Measurements from ENCODE around the gene LTBP1. TPM values are rescaled to one million over a fixed set of nuclear protein-coding genes. Genes with fewer than 3 reads are reported as not detected.

Gene LTBP1
- total RNA-seq, 1 donor from 2014 or later, result 43.9 TPM

DNA sequence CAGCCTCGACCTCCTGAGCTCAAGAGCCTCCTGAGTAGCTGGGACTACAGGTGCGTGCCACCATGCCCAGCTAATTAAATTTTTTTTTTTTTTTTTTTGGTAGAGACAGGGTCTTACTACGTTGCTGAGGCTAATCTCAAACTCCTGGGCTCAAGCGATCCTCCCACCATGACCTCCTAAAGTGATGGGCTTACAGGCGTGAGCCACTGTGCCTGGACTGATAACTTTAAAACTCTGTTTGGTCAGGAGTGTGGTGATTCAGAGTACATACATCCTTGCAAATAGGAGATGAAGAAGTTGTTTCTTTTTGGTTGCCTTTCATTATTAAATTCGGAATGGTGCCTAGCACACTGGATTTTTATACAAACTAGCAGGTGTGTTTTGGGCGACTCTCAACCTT lies 73.0 kb downstream of the LTBP1 start:
- no peak overlapping the region for H3K4me3 ChIP-seq (ENCODE audit: low read depth, low read length)
- DNase-seq (ENCODE audit: low read depth), result no peak
- TF ChIP-seq, protein P1, sequence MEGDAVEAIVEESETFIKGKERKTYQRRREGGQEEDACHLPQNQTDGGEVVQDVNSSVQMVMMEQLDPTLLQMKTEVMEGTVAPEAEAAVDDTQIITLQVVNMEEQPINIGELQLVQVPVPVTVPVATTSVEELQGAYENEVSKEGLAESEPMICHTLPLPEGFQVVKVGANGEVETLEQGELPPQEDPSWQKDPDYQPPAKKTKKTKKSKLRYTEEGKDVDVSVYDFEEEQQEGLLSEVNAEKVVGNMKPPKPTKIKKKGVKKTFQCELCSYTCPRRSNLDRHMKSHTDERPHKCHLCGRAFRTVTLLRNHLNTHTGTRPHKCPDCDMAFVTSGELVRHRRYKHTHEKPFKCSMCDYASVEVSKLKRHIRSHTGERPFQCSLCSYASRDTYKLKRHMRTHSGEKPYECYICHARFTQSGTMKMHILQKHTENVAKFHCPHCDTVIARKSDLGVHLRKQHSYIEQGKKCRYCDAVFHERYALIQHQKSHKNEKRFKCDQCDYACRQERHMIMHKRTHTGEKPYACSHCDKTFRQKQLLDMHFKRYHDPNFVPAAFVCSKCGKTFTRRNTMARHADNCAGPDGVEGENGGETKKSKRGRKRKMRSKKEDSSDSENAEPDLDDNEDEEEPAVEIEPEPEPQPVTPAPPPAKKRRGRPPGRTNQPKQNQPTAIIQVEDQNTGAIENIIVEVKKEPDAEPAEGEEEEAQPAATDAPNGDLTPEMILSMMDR (conservative IDR thresholded peaks at IDR 0.05; ENCODE audit: low read depth, low read length), result no peak

DNA sequence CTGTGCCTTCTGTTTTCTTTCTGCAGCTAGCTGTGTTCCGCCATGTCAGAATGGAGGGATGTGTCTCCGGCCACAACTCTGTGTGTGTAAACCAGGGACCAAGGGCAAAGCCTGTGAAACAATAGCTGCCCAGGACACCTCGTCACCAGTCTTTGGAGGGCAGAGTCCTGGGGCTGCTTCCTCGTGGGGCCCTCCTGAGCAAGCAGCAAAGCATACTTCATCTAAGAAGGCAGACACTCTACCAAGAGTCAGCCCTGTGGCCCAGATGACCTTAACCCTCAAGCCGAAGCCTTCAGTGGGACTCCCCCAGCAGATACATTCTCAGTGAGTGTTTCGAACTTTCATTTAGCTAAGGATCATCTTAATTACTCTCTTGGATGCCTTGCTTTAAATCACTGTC lies 74.1 kb downstream of the LTBP1 start:
- no peak for DNase-seq (ENCODE audit: low read depth)
- no peak overlapping the region for H3K4me3 ChIP-seq (ENCODE audit: low read depth, low read length)
- TF ChIP-seq, protein P1 (conservative IDR thresholded peaks at IDR 0.05; ENCODE audit: low read depth, low read length), result no peak

DNA sequence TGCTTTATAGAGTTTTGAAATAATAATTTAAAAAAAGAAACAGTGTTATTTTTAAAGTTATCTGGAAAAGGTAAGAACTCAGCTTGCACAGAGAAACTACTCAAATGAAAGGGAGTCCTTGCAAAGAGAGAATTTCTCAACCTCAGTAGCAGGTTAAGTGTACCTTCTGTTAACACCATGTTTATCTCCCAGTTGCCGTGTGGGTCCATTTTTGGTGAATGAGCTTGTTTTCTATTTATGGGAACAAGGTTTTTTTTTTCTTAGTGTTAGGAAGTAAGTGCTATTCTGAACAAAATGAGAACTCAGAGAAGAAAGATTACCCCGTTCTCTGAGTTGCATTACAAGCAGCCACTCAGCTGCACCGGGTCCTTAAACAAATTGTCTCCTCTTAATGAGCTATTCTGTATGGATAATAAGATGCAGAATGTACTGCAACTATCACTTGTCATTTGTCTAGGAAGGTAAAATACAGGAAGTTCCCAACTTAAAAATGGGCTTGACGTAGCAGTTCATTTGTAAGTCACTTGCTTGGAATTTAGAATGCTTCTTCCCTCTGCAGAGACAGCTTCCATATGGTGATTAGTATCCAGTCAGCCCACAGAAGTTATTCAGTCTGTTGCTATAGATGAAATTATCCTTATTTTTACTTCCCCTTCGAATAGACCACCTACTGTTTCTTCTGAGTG lies 74.9 kb downstream of the LTBP1 start:
- TF ChIP-seq, protein P1 (conservative IDR thresholded peaks at IDR 0.05; ENCODE audit: low read depth, low read length), result no peak
- H3K4me3 ChIP-seq (ENCODE audit: low read depth, low read length), result no peak overlapping the region
- DNase-seq (ENCODE audit: low read depth), result no peak

DNA sequence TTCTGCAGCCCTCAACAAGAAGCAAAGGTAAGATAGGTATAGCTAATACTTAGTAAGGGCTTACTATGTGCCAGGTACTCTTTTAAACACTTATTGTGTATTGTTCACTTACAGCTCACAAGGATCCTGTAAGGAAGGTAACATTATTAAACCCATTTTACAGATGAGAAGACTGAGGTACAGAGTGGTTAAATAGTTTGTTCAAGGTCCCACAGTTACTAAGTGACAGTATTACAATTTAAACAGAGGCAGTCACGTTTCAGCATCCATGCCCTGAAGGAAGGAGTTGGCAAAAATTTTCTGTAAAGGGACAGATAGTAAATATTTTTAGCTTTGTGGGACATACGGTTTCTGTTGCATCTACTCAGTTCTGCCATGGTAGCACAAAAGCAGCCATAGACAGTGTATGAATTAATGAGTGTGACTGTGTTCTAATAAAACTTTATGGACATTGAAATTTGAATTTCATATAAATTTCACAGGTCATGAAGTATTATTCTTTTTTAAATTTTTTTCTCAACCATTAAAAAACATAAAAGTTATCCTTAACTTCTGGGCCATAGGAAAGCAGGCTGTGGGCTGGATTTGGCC lies 75.7 kb downstream of the LTBP1 start:
- TF ChIP-seq, protein P1 (conservative IDR thresholded peaks at IDR 0.05; ENCODE audit: low read depth, low read length), result no peak
- DNase-seq (ENCODE audit: low read depth), result no peak
- H3K4me3 ChIP-seq (ENCODE audit: low read depth, low read length), result no peak overlapping the region

DNA sequence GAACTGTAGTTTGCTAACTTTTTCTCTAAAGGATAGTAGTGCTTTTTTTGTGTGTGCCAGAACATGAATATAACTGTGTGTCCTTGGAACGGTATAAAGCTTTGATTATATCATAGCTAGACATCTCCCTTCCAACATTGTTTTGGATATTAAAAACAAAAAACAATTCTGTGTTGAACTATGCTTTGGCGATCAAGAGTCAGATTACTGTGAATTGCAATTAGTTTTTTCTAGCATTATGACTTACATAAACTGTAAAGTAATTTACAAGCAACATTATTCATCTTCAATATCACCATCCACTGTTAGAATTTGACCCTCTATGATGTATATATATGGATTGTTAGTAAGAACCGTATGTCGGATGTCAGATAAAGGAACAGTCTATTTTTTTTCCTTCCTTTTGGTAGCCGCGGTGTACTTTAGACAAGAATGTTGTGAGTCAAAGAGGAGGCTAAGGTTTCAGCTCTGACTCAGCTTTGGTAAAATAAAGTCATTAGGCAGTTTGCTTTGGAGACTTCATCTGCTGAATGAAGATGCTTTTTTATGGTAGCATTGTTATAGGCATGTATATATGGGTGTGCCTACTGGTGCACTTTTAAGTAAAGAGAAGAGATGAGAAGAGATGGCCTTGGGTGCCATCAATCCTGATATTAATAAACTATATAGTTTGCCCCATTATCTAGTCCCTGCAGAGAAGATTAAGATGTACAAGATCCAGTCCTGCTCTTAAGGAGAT lies 76.4 kb downstream of the LTBP1 start:
- peak; percentile 20 for DNase-seq (ENCODE audit: low read depth)
- no peak overlapping the region for H3K4me3 ChIP-seq (ENCODE audit: low read depth, low read length)
- TF ChIP-seq, protein P1 (conservative IDR thresholded peaks at IDR 0.05; ENCODE audit: low read depth, low read length), result no peak

DNA sequence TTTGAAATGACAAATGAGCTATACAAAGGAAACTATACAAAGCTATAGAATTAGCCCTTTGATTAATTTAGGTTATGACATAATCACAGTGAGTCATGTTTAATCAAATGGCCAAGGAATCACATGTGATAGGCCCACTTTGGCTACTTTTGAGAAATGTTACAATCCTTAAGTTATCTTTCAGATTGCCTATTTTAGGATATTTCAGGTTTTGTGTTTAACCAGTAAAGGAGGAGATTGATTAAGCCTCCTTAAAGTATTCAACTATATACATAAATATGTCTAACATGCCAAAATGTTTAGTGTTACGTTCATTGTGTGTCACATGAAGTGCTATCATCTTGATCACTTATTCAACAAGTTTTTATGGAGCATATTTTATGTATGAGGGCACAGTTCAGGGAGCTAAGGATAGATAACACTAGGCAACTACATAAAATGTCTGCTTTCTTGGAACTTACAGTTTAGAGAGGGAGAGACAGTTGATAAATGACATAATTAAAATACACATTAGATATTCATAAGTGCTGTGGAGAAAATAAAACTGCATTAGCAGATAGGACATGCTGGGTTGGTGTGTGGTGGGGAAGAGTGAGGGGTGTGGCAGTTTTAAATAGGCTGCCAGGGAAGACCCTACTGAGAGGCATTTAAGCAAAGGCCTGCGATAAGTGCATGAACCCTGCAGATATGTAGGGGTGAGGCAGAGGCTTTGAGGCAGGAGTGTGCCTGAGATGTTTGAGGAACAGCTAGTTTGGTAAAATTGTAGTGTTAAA lies 77.2 kb downstream of the LTBP1 start:
- TF ChIP-seq, protein P1 (conservative IDR thresholded peaks at IDR 0.05; ENCODE audit: low read depth, low read length), result no peak
- no peak overlapping the region for H3K4me3 ChIP-seq (ENCODE audit: low read depth, low read length)
- DNase-seq (ENCODE audit: low read depth), result no peak
